GM10248 (cell line): ENCODE data around the gene RBP5.

Experiments
- CTCF ChIA-PET: fragments of 300-600 bp; sonication (Branson Sonifier 250); formaldehyde crosslinking; extraction: SDS; loops from one replicate; lab custom pipeline; 2021; ENCODE audit warnings: antibody characterized with exemption; lab: Yijun Ruan, JAX
- POLR2A ChIA-PET: fragments of 350-650 bp; sonication (Branson Sonifier 250); formaldehyde crosslinking; extraction: SDS; loops from one replicate; lab custom pipeline; 2020; ENCODE audit warnings: antibody characterized with exemption; lab: Yijun Ruan, JAX
- DNase-seq: peaks from one replicate; pipeline ENCODE4 v3.0.0; 2012; ENCODE audit errors: extremely low spot score
- TF ChIP-seq, protein P1 (sequence below): IDR thresholded peaks from 2 replicates; pipeline ENCODE4 v1.5.1; 2012; ENCODE audit warnings: mild to moderate bottlenecking, low read depth; ENCODE audit errors: extremely low read depth, missing control alignments, control extremely low read depth

The RBP5 gene, protein sequence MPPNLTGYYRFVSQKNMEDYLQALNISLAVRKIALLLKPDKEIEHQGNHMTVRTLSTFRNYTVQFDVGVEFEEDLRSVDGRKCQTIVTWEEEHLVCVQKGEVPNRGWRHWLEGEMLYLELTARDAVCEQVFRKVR

DNA sequence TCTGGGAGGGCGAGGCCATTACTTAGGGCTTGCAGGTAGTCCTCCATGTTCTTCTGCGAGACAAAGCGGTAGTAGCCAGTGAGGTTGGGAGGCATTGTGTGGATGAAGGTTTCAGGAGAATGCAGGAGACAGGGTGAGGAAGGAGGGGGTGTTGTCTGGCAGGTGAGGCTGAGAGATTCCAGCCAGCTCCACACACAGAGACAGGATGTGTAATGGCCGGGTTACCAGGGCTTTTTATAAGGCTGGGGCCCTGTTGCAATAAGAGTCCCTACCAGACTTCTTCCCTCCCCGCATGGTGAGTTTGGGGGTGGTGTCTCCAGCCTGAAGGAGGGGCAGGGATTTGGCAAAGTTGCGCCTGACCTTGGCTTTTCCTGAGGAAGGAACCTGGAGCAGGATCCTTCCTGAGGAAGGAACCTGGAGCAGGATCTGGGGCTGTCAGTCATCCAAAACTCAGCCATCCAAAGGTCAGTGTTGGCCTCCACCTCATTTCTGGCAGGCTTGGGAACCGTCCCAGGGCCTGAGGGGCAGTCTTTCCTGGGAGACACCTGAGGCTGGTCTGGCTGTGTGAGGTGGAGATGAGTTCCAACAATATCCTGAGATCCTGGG is at the start of gene RBP5:
Gene RBP5 (minus strand): TSS at position 209 of the 606 bp plus-strand sequence. CDS start 114 bp downstream, at position 95.
- POLR2A ChIA-PET = no interaction called here
- CTCF ChIA-PET = interaction anchor here (1.0 to 2.0 kb wide), 3 partner anchors 9 to 20 kb away, joined by 4 to 10 read pairs (median 6); partner anchors contain the start of gene C1RL
- TF ChIP-seq, protein P1, sequence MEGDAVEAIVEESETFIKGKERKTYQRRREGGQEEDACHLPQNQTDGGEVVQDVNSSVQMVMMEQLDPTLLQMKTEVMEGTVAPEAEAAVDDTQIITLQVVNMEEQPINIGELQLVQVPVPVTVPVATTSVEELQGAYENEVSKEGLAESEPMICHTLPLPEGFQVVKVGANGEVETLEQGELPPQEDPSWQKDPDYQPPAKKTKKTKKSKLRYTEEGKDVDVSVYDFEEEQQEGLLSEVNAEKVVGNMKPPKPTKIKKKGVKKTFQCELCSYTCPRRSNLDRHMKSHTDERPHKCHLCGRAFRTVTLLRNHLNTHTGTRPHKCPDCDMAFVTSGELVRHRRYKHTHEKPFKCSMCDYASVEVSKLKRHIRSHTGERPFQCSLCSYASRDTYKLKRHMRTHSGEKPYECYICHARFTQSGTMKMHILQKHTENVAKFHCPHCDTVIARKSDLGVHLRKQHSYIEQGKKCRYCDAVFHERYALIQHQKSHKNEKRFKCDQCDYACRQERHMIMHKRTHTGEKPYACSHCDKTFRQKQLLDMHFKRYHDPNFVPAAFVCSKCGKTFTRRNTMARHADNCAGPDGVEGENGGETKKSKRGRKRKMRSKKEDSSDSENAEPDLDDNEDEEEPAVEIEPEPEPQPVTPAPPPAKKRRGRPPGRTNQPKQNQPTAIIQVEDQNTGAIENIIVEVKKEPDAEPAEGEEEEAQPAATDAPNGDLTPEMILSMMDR = no peak
- DNase-seq = no peak

DNA sequence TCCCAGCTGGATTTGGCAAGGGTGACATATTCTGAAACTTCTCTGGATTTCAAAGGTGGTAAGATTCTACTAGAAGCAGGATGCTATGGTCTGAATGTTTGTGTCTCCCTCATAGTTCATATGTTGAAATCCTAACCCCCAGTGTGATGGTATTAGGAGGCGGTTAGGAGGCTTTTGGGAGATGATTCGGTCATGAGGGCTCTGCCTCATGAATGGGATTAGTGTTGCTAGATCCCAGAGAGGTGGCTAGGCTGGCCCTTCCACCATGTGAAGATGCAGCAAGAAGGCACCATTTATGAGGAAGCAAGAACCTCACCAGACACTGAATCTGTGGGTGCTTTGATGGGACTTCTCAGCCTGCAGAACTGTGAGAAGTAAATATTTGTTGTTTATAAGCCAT is 49.8 kb upstream of the RBP5 start:
- TF ChIP-seq, protein P1 = no peak
- CTCF ChIA-PET = interaction anchor here (1.0 kb wide), 1 partner anchor 8 kb away, joined by 3 read pairs; no protein-coding TSS in a partner anchor

DNA sequence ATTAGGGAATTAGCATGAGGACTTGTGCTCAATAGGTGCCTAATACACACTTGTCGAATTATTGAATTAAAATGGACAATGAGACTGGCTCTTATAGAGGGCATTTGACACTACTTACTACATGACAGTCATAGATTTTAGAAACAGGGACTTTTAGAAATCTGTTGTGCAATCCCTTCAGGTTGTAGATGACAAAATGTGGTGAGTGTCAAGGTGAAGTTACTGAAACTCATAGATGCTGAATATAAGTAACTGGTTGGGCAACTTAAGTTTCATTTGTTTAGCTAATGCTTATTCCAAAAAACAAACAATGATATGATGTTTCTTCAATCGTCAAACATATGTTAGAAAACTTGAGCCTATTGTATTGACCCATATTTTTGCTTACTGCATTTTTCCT is 47.9 kb upstream of the RBP5 start:
- DNase-seq = no peak
- ChIA-PET POLR2A (no interaction called here), CTCF (interaction anchor here (1.4 kb wide), 1 partner anchor 18 kb away, joined by 3 read pairs; no protein-coding TSS in a partner anchor)
- TF ChIP-seq, protein P1 = no peak

More for the DNA sequence above, 49.8 kb upstream of the RBP5 start:
- no peak for DNase-seq
- POLR2A ChIA-PET = no interaction called here

DNA sequence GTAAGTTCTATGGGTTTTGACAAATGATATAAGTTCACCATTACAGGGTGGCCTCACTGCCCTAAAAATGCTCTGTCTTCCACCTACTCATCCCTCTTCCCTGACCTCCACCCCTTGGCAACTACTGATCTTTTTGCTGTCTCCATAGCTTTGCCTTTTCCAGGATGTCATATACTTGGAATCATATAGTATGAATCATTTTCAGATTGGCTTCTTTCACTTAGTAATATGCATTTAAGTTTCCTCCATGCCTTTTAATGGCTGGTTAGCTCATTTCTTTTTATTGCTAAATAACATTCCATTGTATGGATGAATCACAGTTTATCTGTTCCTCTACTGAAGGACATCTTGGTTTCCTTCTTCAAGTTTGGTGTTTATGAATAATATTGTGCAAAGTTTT is 46.8 kb upstream of the RBP5 start:
- no peak for DNase-seq
- TF ChIP-seq, protein P1 = no peak
- POLR2A ChIA-PET = no interaction called here
- CTCF ChIA-PET = interaction anchor here (0.9 to 3.0 kb wide), 3 partner anchors 11 to 17 kb away, joined by 3 to 12 read pairs (median 3); partner anchors contain the start of gene PEX5

DNA sequence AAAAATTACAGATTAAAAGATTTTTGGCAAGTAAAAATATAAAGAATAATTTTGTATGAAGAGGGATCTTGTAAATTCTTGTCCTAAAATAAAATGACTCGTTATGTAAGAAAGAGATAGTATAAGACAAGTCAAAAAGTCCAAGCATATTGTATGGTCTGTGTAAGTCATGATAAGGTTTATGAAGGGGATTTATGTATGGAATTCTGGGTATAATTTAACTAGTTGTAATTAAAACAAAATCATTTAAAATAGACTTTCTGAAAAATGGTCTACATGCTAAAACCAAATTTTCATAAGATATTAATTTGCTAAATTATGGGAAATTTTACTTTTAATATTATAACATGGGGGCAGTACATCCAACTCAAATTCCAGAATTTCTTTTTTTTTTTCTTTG is 43.2 kb upstream of the RBP5 start:
- ChIA-PET CTCF (no interaction called here), POLR2A (no interaction called here)
- no peak for DNase-seq
- TF ChIP-seq, protein P1 = no peak

DNA sequence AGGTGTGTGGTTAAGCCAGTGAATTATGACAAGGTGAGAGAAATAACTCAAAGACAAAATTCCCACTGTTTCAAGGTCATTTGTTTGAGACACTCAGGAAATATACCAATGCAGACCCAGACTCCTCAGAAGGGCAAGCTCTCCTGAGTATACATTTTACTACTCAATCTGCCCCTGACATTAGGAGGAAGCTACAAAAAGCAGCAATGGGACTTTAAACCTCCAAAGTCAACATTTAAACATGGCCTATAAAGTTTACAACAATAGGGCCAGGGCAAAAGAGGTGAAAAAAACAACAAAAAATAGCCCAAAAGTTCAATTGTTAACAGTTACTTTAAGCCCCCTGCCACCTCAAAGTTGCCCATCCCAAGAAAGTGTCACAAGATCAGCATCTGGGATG is 41.3 kb upstream of the RBP5 start:
- ChIA-PET CTCF (interaction anchor here (1.9 kb wide), 1 partner anchor 19 kb away, joined by 5 read pairs; no protein-coding TSS in a partner anchor), POLR2A (no interaction called here)
- DNase-seq = no peak
- TF ChIP-seq, protein P1 = no peak
